Activated naive CD4-positive, alpha-beta T cell treated with anti-CD3 and anti-CD28 coated beads, Interleukin-2, amount 10 ng/mL, durations not matched to agents 7 days and 5 days (primary cell): ENCODE results near the gene RBMS3.

Experiments used
- CTCF ChIA-PET: fragments of 350-600 bp; sonication (Branson Sonifier 250); formaldehyde crosslinking; loops from one replicate; lab custom pipeline; 2021; ENCODE audit warnings: antibody characterized with exemption; lab: Charles Lee
- DNase-seq: peaks from one replicate; pipeline ENCODE4 v3.0.0-alpha.2; 2020
- H3K27ac Mint-ChIP-seq: one replicate; pipeline ENCODE4 v1.8.0; 2021; ENCODE audit warnings: mild to moderate bottlenecking, moderate library complexity, mixed read lengths
- H3K27me3 Mint-ChIP-seq: one replicate; pipeline ENCODE4 v1.8.0; 2021; ENCODE audit warnings: mild to moderate bottlenecking, mixed read lengths
- H3K36me3 Mint-ChIP-seq: one replicate; pipeline ENCODE4 v1.8.0; 2021; ENCODE audit warnings: mixed read lengths
- H3K4me1 Mint-ChIP-seq: one replicate; pipeline ENCODE4 v1.8.0; 2021; ENCODE audit warnings: mixed read lengths
- H3K4me3 Mint-ChIP-seq: one replicate; pipeline ENCODE4 v1.8.0; 2021; ENCODE audit warnings: mild to moderate bottlenecking, moderate library complexity, mixed read lengths
- H3K9me3 Mint-ChIP-seq: one replicate; pipeline ENCODE4 v1.8.0; 2021; ENCODE audit warnings: mixed read lengths

The RBMS3 gene

DNA sequence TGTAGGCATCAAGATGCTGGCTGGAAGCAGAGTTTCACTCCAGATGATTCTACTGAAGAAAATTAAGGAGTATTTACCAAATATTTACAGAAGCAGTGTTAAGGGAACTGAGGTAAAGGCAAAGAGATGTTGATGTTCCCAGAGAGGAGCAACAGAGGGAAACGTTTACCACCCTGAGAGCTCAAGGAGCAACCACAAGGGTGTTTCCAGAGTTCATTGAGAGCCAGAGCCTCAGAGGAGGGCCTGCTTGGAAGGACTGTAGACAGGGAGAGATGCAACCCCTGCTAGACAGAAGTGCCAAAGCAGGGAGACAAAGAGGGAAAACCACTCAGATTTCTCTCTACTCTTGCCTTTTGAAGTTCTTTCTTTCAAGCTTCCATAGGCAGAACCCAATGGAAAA is 474.5 kb downstream of the RBMS3 start:
- Mint-ChIP-seq H3K36me3 (no peaks in the 10 kb centered on the region), H3K27me3 (no peaks in the 10 kb centered on the region), H3K27ac (no peak overlapping the region), H3K9me3 (no peaks in the 10 kb centered on the region), H3K4me1 (no peaks in the 10 kb centered on the region), H3K4me3 (no peak overlapping the region)
- DNase-seq = no peak
- CTCF ChIA-PET = no interaction called here

DNA sequence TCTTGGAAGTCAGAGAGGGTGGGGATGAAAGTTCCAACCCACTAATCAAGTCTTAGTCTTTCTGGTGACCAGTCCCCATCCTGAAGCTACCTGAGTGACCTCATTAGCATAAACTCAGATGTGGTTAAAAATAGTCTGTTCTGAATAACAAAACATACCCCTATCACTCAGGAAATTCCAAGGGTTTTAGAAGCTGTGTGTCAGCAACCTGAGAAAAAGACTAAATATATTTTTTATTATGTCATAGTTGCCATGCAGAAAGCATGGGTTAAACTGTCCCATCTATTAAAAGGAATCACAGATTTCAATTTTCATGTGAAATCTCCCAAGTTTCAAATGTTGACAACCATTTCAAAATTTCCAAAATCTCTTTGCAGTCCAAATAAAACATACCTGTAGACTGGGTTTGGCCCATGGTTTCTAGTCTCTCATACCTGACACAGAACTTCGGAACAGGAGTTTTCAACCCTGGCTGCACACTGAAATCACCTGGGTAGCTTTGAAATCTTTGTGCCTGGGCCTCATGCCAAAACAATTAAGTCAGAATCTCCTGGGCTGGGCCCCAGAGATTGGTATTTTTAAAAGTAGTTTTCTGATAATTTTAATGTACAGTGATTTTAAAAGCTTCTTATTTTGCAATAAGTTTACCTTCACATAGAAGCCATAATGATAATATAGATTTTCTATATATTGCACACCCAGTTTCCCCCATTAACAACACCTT is 476.3 kb downstream of the RBMS3 start:
- Mint-ChIP-seq H3K4me3 (no peak overlapping the region), H3K9me3 (no peaks in the 10 kb centered on the region), H3K4me1 (no peaks in the 10 kb centered on the region), H3K27ac (no peak overlapping the region), H3K36me3 (no peaks in the 10 kb centered on the region), H3K27me3 (no peaks in the 10 kb centered on the region)
- CTCF ChIA-PET = no interaction called here
- DNase-seq = no peak

DNA sequence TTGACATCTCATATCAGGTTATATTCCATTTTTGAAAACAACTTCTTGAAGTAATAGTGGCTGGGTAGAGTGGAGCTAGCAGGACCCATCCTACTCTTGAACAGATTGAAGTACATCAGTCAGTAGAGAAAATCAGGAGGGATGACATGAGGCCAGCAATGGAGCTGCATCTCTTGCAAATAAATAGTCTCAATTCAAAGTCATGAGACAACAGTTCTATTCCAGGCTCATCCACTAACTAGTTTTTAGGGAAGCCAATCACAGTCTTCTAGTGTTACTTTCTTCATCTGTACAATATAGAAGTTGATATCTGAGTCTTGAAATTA is 477.2 kb downstream of the RBMS3 start:
- Mint-ChIP-seq H3K4me1 (no peaks in the 10 kb centered on the region), H3K27ac (no peak overlapping the region), H3K27me3 (no peaks in the 10 kb centered on the region), H3K9me3 (no peaks in the 10 kb centered on the region), H3K36me3 (no peaks in the 10 kb centered on the region), H3K4me3 (no peak overlapping the region)
- CTCF ChIA-PET = no interaction called here
- DNase-seq = no peak

DNA sequence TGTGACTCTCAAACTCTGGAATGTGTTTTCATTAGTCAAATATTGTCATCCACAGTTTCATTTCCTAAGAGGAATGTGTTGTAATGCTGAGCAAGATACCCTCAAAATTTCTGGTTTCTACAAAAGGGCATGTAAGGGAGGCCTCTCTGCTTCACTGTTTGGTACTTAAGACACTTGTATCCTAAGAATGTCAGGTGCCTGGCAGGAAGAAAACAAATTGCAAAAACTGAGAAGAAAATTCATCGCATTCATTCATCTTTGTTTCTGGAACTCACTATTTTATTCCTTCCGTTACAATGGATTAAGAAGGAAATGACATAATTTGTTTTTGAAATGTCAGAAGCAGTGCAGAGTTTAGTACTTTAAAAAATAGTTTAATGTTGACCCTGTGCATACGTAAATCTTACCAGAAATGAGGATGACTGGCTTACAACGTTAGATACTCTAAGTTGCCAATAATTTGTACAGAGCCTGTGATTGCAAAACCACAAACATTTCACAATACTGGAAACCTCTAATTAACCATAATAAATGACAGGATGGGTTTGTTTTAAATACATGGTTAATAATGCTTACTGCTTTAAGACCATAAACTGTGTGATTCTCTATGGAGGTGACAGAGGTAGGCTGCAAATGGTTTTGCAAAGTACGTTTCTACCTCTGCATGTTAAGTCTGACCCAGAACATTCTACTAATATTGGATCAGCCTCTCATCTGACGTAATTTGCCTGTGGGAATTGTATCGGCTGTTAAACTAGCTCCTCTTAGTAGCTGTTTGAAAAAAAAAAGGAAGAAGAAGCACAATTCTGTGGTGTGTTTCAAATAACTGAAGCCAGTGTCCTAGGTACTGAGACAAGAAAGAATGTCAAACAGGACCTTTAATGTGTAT is 477.8 kb downstream of the RBMS3 start:
- no peak for DNase-seq
- Mint-ChIP-seq H3K9me3 (no peaks in the 10 kb centered on the region), H3K36me3 (no peaks in the 10 kb centered on the region), H3K4me3 (no peak overlapping the region), H3K27me3 (no peaks in the 10 kb centered on the region), H3K4me1 (no peaks in the 10 kb centered on the region), H3K27ac (no peak overlapping the region)
- CTCF ChIA-PET = interaction anchor here (0.5 kb wide), 1 partner anchor 19 kb away, joined by 3 read pairs; no protein-coding TSS in a partner anchor

DNA sequence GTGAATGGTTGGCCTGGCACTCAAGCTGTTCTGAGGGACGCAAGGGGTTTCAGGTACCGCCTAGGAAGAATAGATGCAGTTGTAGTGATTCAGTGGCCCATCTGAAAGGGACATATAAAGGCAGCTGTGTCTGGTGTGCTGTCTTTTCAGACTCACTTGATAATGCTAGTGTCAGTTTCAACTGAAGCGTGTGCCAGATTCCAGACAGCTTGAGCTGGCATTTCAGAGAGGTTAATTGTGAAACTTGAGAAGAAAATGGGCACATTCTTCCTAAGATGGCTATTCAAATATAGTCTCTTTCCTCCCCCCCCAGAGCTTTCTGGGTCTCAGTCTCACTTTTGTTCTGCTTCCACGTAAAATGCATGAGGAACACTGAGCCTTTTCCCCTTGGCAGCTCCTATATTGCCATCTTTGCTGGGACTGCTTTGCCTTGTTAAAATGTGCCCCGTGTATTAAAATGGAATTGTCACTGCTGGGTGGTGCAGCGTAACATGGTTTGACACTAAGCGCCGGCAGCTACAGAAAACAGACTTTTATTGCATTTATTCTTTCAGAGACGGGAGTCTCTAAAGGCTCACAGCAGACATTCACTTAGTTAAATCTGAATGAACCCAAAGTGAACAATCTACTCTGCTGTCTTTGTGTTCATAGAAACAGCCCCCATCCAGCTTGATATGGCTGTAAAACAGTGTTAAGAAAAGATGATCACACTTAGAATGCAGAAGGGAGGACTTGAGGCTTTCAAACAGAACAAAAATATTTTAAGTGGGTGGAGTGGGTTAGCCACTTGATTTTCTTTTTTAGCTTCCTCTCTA is 478.7 kb downstream of the RBMS3 start:
- no peak overlapping the region for H3K27ac Mint-ChIP-seq
- CTCF ChIA-PET = no interaction called here
- no peak for DNase-seq
- no peaks in the 10 kb centered on the region for H3K9me3 Mint-ChIP-seq
- H3K4me3 Mint-ChIP-seq = no peak overlapping the region
- H3K27me3 Mint-ChIP-seq = no peaks in the 10 kb centered on the region
- H3K4me1 Mint-ChIP-seq = no peaks in the 10 kb centered on the region
- no peaks in the 10 kb centered on the region for H3K36me3 Mint-ChIP-seq

DNA sequence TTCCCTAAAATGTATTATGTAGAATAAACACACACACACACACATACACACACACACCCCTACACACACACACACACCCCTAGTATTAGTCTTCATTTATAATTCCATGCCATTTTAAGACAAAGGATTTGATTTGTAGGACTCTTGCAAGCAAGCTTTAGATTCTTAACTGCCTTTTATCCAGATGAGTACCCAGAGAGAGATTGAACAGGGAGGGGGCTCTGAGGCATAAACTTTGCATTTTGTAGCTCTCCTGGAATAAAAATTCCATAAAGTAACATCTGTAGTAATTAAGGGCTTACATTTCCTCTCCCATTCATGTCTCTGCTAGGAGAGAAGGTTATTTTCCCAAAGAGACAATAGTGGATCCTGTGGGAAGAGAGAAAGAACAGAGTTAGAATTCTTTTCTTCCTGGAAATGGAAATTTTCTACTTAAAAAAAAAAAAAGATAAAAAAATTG is 479.4 kb downstream of the RBMS3 start:
- Mint-ChIP-seq H3K27ac (no peak overlapping the region), H3K9me3 (no peaks in the 10 kb centered on the region), H3K4me3 (no peak overlapping the region), H3K36me3 (no peaks in the 10 kb centered on the region), H3K4me1 (no peaks in the 10 kb centered on the region), H3K27me3 (no peaks in the 10 kb centered on the region)
- CTCF ChIA-PET = no interaction called here
- DNase-seq = no peak

DNA sequence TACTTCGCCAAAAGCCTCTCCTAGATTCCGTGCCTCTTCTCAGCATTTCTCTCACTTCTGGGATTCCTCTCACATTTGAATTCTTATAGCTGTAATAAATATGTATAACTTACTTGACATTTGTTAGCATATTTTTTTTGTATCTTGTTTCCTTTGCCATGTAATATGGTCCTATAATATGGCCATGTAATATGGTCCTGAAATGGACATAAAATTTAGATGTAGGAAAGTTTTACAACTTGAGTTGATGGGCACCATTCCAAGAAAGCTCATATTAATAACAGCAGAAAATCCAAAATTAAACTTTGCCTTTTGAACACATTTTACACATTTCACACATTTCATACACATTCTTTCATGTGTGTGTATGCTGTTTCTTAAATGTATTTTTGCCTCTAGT is 480.6 kb downstream of the RBMS3 start:
- CTCF ChIA-PET = no interaction called here
- no peaks in the 10 kb centered on the region for H3K27me3 Mint-ChIP-seq
- DNase-seq = no peak
- H3K9me3 Mint-ChIP-seq = no peaks in the 10 kb centered on the region
- H3K4me3 Mint-ChIP-seq = no peak overlapping the region
- no peak overlapping the region for H3K27ac Mint-ChIP-seq
- no peaks in the 10 kb centered on the region for H3K36me3 Mint-ChIP-seq
- H3K4me1 Mint-ChIP-seq = no peaks in the 10 kb centered on the region

DNA sequence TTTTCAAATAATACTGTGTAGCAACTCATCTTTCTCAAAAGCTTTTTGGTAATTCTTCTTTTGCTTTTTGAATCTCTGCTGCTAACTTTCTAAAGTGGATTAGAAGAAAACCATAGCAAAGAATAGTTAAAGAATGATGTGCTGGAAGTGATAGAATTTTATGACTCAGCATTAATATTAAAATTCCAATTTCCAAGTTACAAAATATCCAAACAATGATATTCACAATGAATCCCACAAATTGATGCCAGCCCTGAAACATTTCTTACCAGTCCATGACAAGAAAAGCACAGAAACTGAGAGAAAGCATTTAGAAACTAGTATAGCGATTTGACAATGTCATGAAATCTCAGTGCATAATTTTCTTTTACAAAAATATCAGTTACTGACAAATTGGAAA is 482.2 kb downstream of the RBMS3 start:
- Mint-ChIP-seq H3K9me3 (no peaks in the 10 kb centered on the region), H3K36me3 (no peaks in the 10 kb centered on the region), H3K4me1 (no peaks in the 10 kb centered on the region), H3K27me3 (no peaks in the 10 kb centered on the region), H3K27ac (no peak overlapping the region), H3K4me3 (no peak overlapping the region)
- CTCF ChIA-PET = no interaction called here
- no peak for DNase-seq

DNA sequence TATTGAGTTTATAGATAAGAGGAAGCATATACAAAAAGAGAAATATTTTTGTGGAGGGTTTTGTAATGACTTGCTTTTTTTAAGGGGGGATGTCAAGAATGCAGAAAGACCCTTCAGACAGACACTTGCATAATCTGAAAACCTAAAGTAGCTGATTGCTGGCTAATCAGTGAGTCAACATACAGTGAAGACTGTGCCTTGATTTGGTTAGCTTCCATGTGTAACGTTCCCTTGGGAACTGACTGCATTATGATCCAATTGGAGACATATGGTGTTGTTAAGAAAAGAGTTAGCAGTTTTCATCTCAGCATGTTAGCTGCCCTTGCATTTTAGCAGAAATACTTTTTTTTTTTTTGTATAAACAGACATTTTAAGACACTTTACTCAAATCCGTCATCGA is 483.2 kb downstream of the RBMS3 start:
- no peaks in the 10 kb centered on the region for H3K9me3 Mint-ChIP-seq

DNA sequence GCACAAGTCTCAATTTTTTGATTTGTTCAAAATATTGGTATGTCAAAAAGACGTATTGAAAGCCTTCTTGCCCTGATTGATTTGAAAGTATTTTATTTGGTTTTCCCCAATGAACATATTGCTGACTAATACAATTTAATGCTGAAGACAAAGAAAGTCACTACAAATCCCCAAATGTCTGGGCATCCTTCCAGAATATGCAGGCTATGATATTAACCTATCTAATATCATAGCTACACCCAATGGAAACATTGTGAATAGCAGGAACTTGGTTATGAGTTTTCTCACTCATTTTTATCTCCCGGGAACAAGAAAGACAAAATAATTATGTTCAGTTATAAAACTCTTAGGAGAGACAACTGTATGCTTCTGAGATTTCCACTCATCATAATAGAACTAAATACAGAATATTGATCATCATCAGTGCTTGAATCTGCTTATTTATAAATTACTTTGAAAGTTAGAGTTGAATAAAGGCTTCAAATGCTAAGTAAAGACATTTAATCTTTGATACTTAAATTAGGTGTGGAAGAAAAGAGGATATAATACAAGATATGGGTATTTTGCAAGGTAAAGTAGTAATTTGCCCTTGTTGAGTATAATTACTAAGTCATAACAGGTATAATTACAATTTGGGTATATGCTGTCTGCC is 483.9 kb downstream of the RBMS3 start:
- CTCF ChIA-PET = interaction anchor here (0.9 kb wide), 1 partner anchor 848 kb away, joined by 4 read pairs; no protein-coding TSS in a partner anchor
- no peak overlapping the region for H3K27ac Mint-ChIP-seq
- H3K4me3 Mint-ChIP-seq = no peak overlapping the region
- H3K27me3 Mint-ChIP-seq = no peaks in the 10 kb centered on the region
- H3K9me3 Mint-ChIP-seq = no peaks in the 10 kb centered on the region
- no peaks in the 10 kb centered on the region for H3K36me3 Mint-ChIP-seq
- H3K4me1 Mint-ChIP-seq = no peaks in the 10 kb centered on the region
- DNase-seq = no peak

More for the DNA sequence above, 483.2 kb downstream of the RBMS3 start:
- no peaks in the 10 kb centered on the region for H3K4me1 Mint-ChIP-seq
- DNase-seq = no peak
- no peaks in the 10 kb centered on the region for H3K27me3 Mint-ChIP-seq
- H3K4me3 Mint-ChIP-seq = no peak overlapping the region
- H3K36me3 Mint-ChIP-seq = no peaks in the 10 kb centered on the region
- CTCF ChIA-PET = interaction anchor here (0.9 kb wide), 1 partner anchor 848 kb away, joined by 4 read pairs; no protein-coding TSS in a partner anchor
- no peak overlapping the region for H3K27ac Mint-ChIP-seq

DNA sequence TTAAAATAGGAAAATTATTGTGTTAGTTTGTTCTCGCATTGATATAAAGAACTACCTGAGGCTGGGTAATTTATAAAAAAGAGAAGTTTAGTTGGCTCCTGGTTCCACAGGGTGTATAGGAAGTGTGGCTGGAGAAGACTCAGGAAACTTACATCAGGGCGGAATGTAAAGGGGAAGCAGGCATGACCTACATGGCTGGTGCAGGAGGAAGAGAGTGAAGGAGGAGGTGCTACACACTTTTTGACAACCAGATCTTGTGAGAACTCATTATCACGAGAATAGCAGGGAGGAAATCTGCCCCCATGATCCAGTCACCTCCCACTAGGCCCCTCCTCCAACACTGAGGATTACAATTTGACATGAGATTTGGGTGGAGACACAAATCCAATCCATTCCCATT is 490.7 kb downstream of the RBMS3 start:
- Mint-ChIP-seq H3K36me3 (no peaks in the 10 kb centered on the region), H3K4me1 (no peaks in the 10 kb centered on the region), H3K9me3 (no peaks in the 10 kb centered on the region), H3K27ac (no peak overlapping the region), H3K27me3 (no peaks in the 10 kb centered on the region), H3K4me3 (no peak overlapping the region)
- CTCF ChIA-PET = no interaction called here
- DNase-seq = no peak

DNA sequence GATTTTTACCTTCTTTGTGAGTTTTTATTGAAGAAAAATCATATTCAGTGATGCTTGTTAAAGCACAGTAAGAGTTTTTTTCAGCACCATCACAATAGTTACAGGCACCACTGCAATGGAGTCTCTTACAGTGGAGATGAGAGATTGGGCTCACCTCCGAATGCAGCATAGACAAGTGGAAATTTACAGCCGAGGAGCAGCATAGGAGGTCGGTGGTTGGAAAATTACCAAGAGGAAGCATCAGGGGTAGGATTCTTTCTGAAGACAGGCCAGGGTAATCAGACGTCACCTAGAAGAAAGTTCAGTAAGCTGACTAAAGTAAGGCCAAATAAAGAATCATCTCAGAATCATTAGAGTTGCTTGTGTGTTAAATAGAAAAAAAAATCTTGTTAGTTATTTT is 491.6 kb downstream of the RBMS3 start:
- no peaks in the 10 kb centered on the region for H3K27me3 Mint-ChIP-seq
- no peaks in the 10 kb centered on the region for H3K36me3 Mint-ChIP-seq
- CTCF ChIA-PET = interaction anchor here (0.6 kb wide), 1 partner anchor 527 kb away, joined by 3 read pairs; no protein-coding TSS in a partner anchor
- H3K4me3 Mint-ChIP-seq = no peak overlapping the region
- H3K9me3 Mint-ChIP-seq = no peaks in the 10 kb centered on the region
- no peaks in the 10 kb centered on the region for H3K4me1 Mint-ChIP-seq
- H3K27ac Mint-ChIP-seq = no peak overlapping the region
- no peak for DNase-seq

DNA sequence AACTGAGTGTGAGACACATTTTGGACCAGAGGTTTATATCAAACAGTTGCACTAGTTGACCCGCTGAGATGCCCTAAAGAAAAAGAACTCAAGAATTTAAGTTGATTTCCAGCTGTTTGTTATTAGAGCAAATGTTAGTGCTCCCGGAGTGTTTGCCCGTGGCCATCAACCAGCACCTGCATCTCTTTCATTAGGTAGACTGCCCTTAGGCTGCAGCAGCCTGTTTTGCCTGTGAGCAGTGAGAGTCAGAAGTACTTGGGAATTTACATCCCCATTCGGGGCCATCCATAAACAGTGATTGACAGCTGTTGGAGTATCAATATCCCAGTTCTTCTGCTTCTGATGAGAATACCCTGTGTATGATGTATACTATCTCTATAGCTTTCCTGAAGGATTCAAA is 492.6 kb downstream of the RBMS3 start:
- no peak overlapping the region for H3K27ac Mint-ChIP-seq
- CTCF ChIA-PET = interaction anchor here (0.5 kb wide), 1 partner anchor 23 kb away, joined by 4 read pairs; no protein-coding TSS in a partner anchor

DNA sequence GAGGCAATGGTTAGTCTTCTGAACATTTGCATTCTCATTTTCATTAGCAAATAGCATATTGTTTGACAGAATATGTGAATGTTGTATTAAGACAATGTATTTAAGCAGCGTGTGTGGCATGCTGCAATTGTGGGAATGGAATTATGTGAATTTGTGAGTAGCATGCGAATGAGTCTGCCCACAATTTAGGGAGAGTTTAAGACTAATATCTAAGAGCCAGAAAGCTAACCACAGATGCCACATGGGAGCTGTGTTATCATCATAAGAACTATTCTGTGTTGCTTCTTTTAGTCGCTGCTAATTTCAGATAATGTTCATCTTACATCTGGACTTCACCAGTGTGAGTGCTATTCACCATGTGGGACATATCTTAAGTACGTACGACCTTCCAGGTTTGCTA is 494.5 kb downstream of the RBMS3 start:
- DNase-seq = no peak
- H3K27me3 Mint-ChIP-seq = no peaks in the 10 kb centered on the region
- no peak overlapping the region for H3K4me3 Mint-ChIP-seq
- no peak overlapping the region for H3K27ac Mint-ChIP-seq
- CTCF ChIA-PET = no interaction called here
- H3K36me3 Mint-ChIP-seq = no peaks in the 10 kb centered on the region
- no peaks in the 10 kb centered on the region for H3K9me3 Mint-ChIP-seq
- no peaks in the 10 kb centered on the region for H3K4me1 Mint-ChIP-seq

More for the DNA sequence above, 492.6 kb downstream of the RBMS3 start:
- H3K4me3 Mint-ChIP-seq = no peak overlapping the region
- H3K9me3 Mint-ChIP-seq = no peaks in the 10 kb centered on the region
- H3K36me3 Mint-ChIP-seq = no peaks in the 10 kb centered on the region
- no peak for DNase-seq
- no peaks in the 10 kb centered on the region for H3K4me1 Mint-ChIP-seq
- H3K27me3 Mint-ChIP-seq = no peaks in the 10 kb centered on the region
